Inferior parietal cortex (tissue), 1 donor: ENCODE data around the gene MGST2.

Source experiments
- DNase-seq: peaks from one replicate; pipeline ENCODE4 v3.0.0-alpha.2; 2016; ENCODE audit errors: extremely low spot score

The MGST2 gene

DNA sequence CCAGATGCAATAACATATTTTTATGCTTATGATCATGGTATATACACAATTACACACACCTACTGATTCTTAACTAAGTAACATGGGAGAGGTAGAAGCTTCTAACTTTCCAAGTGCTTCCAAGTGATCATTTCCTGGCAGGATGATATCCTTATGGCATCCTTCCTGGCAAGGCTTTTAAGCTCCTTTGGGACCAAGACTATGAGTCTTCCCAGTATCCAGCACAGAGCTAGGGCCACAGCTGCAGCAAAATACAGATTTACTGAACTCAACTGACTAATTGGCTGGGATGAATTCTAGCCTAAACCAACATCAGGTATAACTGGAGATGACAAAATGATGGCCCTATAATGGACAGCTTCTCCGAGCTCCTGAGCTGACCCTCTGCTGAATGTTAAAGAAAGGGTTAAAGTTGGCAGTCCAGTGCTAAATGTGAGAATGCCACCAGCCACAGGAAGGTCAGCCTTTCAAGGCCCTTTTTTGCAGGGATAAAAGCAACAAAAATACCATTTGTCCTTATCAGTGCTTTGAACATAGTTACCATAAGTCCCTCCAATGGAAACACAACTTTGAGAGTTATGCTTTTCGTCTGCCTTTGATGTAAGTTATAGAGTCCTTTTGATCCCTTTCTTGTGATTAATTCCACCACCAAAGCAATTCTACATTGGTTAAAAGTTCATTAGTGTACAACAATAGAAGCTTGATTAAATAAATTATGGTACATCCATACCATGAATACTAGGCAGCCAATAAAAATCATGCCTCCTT lies 73.4 kb downstream of the MGST2 start:
- DNase-seq: no peak

DNA sequence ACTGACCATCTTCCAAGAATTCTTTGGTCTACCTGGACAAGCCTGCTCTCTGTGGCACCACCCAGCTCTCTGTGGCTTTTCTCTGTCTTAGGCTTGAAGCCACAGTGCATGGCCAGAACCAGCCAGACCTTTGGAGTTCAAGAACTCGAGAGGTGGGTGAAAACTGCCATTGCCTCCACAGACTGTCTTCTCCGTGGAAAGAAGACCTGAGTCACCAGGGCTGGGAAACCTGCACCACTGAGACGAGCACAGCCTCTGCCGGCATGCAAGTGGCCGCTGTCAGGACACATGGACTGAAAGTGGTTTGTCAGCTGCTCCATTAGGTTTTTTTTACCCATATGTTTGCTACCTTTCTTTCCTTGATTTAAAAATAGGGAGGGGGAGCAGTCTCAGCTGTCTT lies 74.5 kb downstream of the MGST2 start:
- DNase-seq: no peak

DNA sequence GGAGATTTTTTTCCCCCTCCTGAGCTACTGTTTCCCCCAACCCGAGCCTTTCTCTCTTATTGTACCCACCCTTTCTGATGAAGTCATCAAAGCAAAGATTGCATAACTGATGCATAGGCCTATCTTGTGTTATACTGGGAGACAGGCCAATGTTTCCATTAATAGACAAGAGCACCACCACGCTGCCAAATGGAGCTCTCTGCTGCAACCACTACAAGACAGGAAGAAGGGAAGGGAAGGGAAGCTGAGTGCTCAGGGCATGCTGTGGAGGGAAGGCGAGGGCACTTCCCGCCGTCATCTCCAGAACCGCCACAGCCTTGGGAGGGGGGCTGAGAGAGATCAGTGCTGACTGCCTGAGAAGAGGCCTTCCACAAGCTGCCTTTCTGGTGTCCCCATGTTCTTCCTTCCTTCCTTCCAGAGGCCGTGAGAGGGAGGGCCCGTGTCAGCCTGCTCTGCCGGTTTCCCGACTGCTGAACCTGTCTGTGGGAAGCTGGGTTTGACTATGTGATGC lies 75.0 kb downstream of the MGST2 start:
- peak; percentile 89 for DNase-seq

DNA sequence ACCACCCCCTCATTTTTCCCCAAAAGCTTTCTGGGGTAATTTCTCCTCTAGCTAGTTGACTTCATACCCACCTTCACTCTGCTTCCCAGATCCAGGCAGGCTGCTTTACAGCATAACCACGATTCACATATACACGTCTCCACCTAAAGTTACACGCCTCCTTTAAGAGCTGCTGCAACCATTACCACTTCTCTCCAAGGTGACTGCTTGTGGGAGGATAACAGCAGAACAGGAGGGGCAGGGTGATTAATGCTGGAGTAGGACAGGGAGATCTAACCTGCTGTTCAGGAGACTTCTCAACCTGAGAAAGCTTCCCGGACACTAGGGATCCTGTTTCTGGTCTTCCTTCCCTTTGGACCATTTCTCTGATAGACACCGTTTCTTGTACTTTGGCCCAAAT lies 77.4 kb downstream of the MGST2 start:
- no peak for DNase-seq

DNA sequence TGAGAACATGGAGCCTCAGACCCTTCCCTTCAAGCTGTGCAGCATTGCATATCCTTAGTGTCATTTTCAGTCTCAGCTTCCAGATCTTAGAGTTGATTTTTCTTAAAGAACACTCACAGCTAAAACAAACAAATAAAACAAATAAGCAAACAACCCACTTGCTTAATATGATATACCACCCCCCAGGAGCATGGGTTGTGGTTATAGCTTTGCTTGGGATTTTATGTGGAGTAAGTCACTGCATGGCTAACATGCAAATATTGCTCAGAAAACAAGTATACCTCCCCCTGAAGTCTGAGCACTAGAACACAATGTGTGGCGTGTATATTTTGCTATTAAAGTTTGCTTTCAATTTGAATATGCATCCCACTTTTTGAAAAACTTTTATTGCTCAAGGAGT lies 78.6 kb downstream of the MGST2 start:
- DNase-seq: no peak

DNA sequence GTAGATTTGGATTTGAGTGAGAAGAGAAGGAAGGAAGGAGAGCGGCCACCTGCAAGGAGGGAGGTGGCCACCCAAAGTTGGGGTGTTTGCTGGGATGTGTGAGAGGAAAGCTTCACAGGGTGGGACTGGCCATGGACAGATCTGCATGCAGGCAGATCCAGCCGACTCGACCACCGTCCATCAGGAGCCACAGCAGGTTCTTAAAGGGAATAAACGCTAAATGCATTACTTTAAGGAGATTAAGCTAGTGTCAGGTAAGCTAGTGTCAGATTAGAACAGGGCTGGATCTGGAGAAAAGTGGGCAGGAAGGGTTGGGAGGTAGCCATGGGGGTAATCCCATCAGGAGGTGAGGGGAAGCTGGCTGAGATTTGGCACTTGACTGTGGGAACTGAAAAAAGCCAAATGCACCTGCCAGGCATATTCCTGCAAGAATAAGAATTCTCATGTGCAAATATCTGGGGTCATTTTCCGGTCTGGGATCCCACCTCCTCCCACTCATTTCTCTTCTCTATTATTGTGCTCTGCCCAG lies 79.6 kb downstream of the MGST2 start:
- DNase-seq: no peak

DNA sequence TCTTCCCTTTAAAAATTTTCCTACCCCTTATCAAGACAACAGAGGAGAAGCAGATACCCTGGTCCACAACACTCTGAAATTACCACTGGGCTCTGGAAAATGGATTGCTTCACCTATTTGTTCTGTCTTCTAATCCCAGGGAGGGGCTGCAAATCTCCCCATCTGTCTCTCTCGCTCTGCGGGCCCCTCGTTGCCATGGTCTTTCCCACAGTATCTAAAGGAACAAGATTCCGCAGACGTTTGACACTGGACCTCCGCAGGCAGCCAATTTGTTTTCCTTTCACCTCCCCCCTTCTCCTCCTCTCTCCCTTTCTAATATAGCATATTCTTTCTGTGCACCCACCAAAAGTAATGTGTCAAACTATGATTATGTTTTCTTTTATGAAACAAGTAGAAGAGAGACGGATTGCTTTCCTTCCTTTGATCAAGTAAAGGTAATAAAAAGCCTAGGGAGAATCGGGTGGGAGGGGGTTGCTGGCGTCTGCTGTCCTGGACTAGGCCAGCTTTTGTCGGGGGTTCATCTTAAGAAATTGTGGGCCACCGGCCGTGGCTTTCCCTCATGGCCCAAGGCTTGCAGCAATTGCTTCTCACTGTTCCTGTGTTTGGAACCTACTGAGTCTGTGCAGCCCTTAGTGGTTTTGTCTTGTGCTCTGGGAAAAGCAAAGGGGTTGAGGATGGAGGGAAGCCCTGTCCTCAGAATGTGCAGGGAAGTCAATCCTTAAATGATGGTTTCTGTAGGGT lies 81.0 kb downstream of the MGST2 start:
- DNase-seq: no peak

DNA sequence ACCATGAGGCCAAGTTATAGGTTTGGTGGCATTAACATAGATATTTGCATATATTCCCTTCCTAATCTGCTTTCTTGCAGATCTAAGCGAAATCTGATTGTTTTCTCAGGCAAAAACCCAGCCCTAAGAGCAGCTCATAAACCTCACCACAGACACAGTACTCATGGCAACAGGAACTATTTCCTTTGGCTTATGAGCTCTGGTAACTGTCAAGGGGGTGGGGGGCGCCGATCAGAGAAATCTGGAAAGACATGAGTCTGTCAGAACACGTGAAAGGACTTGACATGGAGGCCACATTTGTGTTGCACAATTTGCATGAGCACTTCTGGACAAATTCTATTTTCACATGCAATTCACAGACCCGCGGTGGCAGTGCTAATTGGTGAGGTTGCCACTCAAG lies 83.7 kb downstream of the MGST2 start:
- no peak for DNase-seq

DNA sequence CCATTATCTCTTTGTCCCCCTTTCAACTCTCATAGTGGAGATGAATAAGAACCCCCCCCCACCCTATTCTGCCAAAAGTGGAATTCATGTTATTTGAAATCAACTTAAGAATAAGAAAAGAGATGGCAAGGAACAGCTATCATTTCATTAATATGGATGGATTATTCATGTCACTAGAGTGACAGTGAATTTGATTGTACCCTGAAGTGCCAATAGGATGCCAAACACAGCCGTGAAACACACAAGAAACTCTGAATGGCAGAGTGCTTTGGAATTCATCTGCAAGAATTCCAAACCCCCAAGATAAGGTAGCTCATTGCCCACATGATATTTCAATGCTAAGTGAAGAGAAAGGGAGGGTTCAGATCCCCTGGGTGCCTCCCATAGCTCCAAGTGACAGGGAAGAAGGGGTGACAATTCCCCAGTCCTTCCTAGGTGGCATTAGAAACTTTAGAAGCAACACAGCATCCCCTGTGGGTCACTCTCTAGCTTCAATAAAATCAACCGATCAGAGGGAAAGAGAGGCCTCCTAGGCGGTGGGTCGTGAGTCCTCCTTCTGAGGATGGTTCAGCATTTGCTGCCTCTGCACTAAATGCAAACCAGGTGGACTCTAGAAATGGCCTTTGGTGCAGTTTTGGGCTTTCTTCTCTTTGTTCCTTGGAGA lies 84.3 kb downstream of the MGST2 start:
- no peak for DNase-seq

DNA sequence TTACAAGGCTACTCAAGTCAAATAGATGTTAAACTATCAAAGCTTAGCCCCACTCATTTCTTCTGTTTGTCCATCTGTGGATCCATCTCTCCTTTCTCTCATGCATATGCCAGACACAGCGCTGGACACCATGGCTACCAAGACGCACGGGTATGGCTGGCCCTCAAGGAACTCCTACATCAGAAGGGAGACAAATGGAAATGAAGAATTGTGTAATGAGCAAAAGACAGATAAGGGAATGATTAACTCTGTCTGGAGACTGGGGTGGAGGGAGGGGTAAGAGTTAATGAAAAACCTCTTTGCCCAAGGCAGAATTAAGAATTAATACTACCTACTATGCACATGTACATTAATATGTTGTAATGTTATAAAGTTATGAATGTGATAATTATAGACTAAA lies 88.1 kb downstream of the MGST2 start:
- DNase-seq: no peak
